ENCODE measurements around the gene ATCAY.
"Not testable (repeated sequence)": the region's sequence is repeated elsewhere in the genome, so short reads cannot be mapped to it uniquely, and the experiment has no call there.

ATCAY gene

DNA sequence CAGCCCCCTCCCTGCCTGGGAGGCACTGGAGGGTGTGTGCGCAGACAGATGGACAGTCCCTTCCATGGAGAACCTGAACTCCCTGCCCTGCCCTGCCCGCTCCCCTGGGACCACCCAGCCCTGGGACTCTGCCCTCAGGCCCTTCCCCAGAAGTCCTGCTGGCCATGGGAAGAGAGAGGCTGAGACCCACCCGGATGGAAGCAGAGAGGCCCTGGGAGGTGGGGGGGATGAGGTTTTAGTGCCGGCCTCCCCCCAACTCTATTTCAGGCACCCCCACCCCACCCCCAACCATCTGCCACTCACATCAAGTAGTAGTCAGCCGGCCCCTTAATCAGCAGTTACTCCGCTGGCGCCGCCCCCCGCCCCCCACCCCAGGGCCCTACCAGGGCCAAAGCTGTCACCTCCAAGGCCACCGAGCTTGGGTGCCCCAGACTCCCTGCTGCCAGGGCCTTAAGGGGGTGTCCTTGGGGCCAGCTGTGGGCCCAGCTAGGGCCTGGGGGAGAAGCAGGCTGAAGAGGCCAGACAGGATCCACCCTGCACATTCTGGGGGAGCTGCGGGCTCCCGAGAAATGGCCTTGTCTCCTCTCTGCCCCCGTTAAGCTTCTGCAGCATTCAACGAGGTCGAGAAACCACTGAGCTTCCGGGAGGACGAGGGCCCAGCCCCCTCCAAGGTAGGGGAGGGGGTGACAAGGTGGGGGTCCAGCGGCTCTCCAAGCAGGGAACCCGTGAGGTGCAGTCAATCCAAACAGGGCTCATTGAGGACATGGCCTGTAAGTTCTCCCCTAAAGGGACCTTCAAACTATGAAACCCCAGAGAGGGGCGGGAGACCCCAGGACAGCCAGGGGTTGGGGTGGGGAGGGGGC lies 69.7 kb downstream of the ATCAY start:
- no peak for DNase-seq

GRCh38 chr19:3950871-3951861 lies 70.7 kb downstream of the ATCAY start:
- no peak for DNase-seq

DNA sequence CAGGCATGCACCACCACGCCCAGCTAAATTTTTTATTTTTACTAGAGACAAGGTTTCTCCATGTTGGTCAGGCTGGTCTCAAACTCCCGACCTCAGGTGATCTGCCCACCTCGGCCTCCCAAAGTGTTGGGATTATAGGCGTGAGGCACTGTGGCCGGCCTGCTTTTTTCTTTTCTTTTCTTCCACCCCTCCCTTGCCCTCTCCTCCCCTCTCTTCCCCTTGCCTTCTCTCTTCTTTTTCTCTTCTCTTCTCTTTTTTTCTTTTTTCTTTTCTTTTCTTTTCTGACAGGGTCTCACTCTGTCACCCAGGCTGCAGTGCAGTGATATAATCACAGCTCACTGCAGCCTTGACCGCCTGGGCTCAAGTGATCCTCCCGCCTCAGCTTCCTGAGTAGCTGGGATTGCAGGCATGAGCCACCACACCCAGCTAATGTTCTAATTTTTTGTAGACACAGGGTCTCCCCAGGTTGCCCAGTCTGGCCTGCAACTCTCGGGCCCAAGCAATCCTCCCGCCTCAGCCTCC lies 72.3 kb downstream of the ATCAY start:
- not testable (repeated sequence) for DNase-seq

- no peak for DNase-seq
These were observed 73.6 kb downstream of the ATCAY start for GRCh38 chr19:3954107-3954506.

- DNase-seq, result not testable (repeated sequence)
These were observed 74.8 kb downstream of the ATCAY start for GRCh38 chr19:3955276-3955675.

DNA sequence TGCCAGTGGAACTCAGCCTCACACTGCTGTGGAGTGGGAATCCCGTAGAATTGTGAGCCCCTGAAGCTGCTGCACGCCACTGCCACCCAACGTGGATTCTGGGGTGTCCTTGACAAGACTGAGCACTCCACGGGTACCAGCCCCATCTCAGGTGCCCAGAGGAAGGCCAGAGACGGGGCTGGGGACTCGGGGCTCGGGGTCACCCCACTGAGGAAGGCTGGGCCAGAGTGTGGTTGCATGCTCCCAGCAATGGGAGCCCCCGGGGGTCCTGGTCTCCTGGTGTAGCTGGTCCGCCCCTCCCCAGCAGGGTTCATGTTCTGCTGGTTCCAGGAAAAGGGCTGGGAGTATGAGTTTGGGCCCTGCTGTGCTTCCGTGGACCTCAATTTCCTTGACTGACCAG lies 75.2 kb downstream of the ATCAY start:
- no peak for DNase-seq

DNA sequence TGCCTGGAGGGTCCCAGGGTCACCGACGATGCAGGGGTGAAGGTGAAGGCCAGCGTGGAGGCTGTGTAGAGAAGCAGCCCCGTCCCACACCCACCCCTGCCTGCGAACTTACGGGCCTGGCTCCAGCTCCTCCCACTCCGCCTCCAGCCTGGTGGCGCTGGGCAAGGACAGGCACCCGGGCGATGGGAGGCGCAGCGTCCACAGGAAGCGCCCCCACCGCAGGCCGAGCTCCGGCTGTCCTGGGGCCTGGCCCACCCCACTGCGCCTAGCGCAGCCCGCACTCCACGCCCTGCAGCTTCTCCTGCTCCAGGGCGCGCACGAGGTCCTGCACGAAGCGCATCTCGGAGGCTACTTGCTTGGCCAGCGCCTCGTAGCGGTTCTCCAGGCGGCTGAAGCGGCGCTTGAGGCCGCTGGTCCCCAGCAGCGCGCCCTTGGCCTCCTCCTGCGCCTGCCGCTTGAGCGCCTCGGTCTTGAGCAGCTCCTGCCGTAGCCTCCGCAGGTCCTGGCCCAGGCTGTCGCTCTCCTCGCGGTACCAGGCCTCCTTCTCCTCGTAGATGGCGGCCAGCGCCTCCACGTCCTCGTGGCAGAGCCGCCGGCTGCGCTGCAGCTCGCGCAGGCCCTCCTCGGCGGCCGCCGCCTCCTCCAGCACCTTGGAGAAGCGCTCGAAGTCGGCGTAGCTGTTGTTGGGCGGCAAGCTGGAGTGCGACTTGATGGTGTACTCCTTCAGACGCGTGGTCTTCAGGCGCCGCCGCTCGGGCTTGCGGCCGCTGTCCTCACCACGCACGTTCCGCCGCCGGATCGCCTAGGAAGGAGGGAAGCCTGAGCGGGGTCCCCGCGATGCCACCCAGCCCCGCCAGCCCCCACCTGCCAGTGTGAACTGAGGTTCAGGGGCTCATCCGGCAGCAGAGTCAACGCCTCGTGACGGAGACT lies 78.6 kb downstream of the ATCAY start:
- DNase-seq, result no peak

DNA sequence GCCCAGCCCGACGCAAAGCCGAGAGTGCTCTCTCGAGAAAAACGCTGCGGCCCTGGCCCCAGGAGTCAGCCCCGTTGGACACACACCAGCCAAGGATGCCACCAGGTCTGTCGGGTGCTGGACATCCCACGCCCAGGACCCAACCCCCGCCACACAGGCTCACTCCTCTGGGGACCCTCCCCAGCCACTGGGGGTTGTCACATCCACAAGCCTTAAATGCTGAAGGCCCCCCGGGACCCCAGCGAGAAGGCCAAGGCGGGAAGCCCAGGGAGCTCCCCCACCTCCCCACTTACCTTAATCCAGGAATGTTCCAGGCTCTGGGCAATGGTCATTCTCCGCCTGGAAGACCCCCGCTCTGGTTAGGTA lies 79.3 kb downstream of the ATCAY start:
- no peak for DNase-seq

DNA sequence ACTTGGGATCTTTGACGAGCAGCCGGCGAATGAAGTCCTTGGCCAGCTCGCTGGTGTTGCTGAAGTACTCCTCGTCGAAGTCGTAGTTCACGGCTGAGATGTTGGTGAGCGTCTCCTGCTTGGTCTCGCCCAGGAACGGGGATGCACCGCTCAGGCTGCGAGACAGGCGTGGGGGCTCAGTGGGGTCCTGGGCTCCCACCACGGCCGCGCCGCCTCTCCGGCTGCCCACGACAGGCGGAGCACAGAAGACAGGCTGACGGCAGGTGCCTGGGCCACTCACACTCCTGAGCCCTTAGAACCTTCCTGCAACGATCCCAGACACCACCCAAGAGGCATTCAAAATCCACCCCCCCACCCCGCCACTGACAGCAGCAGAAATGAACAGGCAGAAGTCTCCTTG lies 80.5 kb downstream of the ATCAY start:
- DNase-seq, result no peak

DNA sequence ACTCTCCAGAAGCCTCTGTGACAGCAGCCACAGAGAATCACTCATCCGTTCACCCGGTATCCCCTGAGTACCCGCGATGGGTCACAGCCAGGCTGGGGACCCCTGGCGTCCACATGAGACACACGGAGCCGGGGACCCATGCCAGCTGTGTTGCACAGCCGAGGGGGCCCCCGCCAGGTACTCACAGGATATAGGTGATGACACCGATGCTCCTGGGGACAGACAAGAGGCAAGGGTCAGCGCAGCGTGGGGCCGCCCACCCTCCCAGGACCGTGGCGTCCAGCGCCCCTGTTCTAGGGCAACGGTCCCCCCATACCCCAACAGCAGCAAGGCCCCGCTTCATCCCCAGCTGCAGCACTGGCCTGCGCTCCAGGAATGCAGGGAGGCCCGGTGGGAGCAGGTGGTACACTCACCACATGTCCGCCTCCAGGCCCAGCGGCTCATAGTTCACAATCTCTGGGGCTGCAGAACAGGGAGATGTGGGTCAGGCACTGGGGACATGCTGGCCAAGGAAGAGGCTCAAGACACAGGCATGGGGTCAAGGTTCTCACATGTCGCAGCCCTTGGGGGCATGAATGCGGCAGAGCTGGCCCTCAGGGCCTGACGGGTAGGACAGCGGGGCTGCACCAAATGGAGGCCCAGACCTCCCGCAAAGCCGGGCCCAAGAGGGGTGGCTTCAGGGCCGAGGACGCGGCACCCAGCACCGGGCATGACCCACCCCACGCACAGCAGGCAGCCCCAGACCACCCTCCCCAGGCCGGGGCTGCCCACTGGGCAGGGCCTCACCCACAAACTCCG lies 83.2 kb downstream of the ATCAY start:
- no peak for DNase-seq

DNA sequence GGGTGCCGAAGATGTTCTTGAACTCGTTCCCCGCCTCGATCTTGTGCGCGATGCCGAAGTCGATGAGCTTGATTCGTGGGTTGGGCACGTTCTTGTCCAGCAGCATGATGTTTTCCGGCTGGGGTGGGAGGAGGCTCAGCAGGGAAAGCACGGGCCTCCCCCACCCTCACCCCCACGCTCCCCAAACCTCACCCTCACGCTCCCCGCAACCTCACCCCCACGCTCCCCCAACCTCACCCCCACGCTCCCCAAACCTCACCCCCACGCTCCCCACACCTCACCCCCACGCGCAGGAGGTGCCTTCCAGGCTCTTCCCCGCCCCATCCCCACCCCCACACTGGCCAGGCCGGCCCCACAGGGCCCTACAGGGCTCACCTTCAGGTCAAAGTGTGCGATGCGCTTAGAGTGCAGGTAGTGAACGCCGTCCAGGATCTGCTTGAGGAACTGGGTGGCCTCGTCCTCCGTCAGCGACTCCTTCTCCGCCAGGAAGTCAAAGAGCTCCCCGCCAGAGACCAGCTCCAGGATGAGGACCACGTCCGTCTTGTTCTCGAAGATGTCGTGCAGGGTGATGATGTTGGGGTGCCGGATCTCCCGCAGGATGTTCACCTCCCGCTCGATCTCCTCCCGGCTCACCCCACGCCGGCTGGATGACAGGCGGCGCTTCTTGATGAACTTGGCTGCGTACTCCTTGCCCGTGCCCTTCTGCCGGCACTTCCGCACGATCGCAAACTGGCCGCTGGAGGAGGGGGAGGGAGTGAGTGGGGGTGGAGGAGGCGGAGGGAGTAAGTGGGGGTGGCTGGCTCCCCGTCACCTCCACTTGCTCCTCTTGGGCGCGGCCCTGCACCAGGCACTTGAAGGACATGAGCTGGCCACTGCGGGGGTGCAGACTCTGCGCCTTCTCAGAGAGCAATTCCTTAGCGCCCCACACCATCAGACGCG lies 84.0 kb downstream of the ATCAY start:
- no peak for DNase-seq

GRCh38 chr19:3966051-3967017 lies 85.8 kb downstream of the ATCAY start:
- no peak for DNase-seq

DNA sequence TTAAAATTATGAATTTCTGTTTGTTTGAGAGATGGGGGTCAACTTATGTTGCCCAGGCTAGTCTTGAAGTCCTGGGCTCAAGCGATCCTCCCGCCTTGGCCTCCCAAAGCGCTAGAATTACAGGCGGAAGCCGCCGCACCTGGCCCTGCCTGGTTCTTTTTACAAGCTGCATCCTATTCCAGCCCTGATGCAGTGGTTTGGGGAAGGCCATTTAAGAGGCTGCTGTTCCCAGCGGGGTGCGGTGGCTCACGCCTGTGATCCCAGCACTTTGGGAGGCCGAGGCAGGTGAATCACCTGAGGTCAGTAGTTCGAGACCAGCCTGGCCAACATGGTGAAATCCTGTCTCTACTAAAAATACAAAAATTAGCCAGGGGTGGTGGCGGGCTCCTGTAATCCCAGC lies 87.5 kb downstream of the ATCAY start:
- DNase-seq, result not testable (repeated sequence)

DNA sequence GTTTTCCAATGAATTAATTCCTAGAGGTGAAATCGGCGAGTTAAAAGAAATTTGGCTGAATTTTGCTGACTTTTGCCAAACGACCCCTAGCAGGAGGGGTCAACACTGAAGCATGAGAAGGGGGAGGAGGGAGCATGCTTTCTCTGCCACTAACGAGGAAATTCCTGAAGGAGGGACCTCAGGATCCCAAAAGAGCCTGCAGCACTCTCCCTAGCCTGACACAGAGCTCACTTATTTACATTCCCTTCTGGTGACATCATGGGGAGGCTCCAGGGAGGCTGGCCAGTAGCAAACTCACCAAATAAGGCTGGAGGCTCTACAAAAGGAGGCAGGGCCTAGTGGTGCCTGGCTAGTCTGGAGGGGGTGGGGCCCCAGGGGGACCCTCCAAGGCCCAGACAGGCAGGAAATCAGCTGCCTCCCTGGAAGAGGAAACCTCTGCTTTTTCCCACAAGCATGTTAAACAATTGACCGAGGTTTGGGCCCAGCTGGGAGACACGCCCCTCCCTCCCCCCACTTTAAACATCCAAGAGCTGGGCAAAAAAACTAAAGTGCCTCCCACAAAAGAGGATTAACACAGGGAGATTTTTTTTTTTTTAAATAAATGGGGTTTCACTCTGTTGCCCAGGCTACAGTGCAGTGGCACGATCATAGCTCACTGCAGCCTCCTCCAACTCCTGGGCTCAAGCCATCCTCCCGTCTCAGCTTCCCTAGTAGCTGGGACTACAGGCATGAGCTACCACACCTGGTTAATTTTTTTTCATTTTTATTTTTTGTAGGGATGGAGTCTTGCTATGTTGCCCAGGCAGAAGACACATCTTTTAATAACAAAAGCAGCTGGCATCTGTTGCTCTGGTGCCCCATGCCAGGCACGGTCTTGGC lies 88.3 kb downstream of the ATCAY start:
- no peak for DNase-seq

DNA sequence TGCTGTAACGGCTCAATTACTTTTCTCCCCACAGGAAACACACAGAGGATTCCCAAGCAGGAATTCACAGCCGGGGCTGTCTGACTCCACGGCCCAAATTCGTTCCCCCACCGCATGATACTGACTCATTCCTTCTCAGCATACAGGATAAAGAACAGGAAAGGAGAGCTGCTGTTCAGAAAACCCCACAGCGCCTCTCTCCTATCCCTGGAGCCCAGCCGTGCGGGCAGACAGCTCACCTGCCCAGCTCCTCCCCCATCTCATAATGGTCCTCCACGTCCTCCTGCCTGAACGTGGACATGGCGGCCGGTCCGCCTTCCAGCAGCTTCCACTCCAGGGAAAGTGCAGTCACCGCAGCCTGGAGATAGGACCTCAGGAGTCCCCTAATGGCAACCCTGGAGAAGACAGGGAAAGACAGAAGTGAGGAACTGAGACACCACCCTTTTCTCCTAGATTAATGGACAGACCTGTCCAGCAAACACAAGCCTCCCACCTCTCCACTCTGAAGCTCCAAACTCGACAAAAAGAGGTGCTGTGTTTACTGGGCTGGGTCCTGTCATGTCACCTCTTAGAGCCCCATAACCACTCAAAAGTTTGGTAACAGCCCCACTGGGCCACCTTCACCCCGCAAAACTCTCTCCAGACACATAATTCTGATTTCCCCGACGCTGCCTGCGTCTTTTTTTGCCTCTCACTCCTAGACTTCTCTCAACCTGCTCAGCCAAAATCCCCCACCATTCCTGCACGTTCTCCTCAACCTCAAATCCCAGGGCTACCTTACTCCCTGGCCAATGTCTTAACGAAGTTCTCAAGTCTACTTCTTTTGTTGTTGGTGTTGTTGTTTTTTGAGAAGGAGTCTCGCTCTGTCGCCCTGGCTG lies 89.2 kb downstream of the ATCAY start:
- DNase-seq, result no peak

GRCh38 chr19:3970313-3970807 lies 89.9 kb downstream of the ATCAY start:
- no peak for DNase-seq
